GM18867 (cell line): Measurements from ENCODE around the gene COL4A2.

Experiments
- ATAC-seq: cut with Tn5 transposase; IDR thresholded peaks from one replicate; pipeline ENCODE4 v1.9.1; 2021; ENCODE audit warnings: mild to moderate bottlenecking, moderate library complexity; ENCODE audit not compliant: unreplicated experiment

COL4A2 gene

DNA sequence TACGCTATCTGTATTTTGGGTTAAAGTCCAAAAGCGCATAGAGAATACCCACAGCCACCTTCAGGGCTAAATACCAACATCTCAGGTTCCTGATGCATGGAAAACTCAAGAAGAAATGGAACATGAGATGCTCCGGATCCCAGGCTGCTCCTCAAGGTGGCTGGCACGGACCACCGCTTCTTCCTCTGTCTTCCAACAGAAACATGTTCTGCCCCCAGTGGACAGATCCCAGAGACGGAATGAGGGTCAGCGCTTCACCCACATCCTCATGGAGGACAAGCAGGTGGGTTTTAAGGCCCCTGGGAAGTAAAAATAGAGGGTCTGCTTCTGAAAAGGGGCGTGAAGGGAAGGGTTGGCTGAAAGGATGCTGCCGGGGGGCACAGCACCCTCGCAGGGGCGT is 17.4 kb upstream of the COL4A2 start:
- no peak for ATAC-seq

GRCh38 chr13:110290153-110290552 is 16.9 kb upstream of the COL4A2 start:
- ATAC-seq: no peak

DNA sequence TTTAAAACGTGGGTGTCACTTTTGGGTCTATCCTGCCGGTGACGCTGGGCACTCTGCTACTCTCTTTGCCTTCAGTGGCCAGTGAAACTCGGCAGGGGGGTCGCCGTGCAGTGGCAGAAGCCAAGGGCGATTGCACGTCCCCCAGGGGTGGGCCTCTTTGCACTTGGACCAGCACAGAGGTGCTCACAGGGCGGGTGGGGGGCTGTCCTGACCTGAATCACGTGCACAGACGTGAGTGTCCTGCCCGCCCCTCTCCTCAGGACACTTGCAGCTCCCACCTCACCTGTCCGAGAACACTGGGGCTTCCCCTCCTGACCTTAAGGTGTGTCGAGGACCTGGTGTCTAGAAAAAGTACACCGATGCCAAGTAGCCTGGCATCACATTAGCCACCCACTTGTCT is 16.3 kb upstream of the COL4A2 start:
- ATAC-seq: no peak

- no peak for ATAC-seq
These were observed 15.8 kb upstream of the COL4A2 start for GRCh38 chr13:110291286-110291685.

- ATAC-seq: no peak
These were observed 14.0 kb upstream of the COL4A2 start for GRCh38 chr13:110293037-110293436.

DNA sequence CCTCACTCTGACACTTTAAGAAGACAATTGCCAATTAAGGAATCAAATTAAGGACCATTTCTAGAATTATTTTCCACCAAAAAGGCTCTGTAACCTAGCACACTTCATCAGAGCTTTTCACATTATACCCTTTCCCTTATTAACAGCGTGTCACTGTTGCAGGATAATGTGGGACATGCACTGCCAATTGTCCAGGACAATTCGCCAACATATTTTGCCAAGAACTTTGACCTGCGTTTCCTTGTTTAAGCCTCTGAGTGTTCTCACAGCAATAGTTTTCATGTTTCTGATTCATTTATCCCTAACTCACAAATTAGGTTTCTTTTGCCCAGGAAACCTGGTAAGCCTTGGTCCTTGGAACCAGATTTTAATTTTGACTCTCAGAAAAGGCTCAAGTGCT is 13.4 kb upstream of the COL4A2 start:
- ATAC-seq: no peak

GRCh38 chr13:110294146-110294545 is 12.9 kb upstream of the COL4A2 start:
- ATAC-seq: no peak

DNA sequence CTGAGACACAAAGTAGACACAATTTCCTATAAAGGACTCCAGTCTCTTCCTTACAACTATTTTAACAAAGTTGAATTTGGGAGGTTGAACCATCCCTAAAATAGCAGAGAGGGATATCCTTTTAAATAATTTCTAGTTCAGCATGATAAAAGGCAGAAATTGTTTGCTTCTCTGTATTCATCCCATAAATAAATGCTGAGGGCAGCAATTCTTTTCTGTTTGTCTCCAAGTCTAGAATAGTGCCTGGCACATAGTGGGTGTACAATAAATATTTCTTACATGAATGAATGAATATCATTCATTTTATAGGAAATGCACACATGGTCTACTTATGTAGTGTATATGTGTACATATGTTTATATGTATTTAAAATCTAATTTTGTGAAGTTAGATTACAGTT is 12.5 kb upstream of the COL4A2 start:
- no peak for ATAC-seq

DNA sequence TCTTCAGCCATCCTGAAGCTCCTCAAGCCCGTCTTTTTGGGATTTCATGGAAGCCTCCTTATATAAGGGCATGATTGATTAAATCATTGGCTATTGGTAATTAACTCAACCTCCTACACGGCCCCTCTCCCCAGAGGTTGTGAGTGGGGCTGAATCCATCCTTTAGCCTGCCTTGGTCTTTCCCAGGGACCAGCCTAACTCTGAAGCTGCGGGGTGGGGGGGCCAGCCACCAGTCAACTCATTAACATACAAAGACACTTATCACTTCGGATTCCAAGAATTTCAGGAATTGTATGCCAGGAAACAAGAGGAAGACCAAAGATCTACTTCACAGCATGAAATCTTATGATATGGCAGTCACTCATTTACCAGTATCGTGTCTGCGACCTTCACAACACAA is 10.1 kb upstream of the COL4A2 start:
- ATAC-seq: no peak

- ATAC-seq: no peak
These were observed 9.1 kb upstream of the COL4A2 start for GRCh38 chr13:110297766-110298504.

GRCh38 chr13:110298505-110299282 is 8.4 kb upstream of the COL4A2 start:
- ATAC-seq: no peak

DNA sequence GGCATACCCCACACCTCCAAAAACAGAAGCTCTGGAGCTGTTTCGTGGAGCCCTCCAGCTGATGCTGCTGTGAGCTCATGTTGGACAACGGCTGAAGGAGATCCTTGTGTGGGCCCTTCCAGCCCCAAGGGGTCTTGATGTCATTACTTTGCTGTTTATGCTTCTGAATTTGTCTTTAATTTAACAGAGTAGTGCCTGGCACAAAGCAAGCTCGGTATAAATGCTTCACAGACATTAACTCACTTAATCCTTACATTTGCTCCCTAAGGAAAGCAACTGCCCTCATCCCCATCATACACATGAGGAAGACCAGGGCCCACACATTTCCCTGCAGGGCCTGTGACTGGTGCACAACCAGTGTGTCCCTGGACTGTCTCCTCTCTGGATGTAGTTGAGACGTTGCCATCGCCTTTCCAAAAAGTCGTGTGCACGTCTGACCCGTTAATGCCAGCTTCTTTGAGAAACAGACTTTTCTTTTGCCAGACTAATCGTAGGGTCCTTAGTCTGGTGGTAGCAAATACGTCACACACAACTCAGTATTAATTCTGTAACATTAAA is 7.7 kb upstream of the COL4A2 start:
- no peak for ATAC-seq

DNA sequence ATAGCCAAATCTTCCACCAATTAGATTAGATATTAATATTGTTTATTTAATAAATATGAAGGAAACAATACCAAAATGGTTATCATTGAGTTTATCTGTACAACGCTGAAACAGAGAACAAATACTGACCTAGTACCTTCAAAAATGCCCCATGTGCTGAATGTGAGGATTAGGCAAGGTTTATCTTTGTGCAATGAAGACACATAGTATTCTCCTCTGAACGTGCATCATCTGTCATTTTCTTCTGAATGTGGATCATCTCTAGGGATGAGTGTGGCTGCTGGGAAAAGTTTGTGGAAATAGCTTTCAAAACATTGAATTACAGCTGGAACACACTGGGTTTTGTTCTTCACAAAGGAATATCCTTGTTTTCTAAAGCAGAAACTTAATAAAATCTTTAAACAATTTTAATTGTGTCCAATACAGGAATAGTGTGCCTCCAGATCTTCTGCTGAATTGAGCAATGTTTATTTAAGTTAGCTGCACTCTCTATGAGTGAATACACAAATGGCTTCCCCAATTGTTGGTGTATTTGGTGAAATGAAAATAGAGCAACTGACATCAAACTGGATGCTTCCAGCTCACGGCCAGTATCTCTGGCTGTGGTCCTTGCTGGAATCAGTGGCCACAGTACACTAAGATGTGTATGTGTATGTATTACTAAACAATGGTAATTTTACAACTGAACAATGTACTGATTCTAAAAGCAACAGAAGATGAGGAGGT is 6.8 kb upstream of the COL4A2 start:
- ATAC-seq: no peak

DNA sequence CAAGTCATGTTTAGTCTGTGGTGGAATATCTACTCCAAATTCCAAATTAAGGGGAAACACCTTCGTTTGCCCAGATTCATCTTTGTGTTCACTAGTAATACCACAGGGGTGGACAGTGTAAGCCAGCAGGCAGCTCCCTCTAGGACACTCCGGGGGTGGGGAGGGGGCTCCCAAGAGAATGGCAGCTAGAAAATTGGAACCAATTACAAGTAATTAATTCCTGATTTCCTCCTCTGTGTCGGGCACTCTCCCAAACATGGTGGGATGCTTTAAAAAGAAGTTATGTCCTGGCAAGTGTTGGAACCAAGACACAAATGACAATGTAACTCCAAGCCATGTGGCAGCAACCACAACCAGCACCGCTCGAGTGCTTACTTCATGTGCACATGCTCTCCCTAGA is 6.0 kb upstream of the COL4A2 start:
- ATAC-seq: no peak

GRCh38 chr13:110301606-110302553 is 5.2 kb upstream of the COL4A2 start:
- ATAC-seq: no peak

GRCh38 chr13:110302997-110303396 is 4.1 kb upstream of the COL4A2 start:
- ATAC-seq: no peak

DNA sequence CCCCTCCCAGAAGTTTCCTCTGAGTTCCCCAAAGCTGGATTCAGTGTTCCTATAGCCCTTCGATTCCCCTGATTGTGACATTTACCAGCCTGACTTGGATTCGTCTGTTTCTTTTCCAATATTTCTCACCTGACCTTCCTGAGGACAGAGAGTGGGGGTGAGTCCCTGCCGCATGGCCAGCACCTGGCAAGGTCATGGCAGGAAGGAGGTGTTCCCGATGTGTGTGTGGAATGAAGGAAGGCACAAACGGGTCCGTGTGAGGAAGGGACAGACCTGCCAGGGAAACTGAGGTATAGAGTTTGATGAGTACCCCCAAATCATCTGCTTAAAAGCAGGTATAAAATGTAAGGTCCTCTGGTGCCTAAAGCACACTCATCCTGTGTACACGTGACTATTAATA is 3.4 kb upstream of the COL4A2 start:
- no peak for ATAC-seq

DNA sequence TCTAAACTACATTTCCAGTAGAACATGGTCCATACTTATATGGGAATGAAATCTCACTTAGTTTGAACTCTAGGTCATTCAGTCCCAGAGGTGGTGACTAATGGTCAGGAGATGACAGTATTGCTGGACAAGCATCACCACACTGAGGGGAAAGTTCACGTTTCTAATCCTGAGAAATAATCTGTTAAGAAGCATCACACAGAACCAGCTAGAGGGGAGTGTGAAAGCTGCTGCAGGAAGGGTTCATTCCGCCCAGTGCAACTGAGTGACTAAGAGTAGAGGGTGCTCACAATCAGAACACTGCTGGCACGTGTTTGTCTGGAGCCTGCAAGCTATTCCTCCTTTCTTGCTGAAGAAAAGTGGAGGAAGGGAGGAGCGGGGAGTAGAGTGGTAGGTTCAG is 2.8 kb upstream of the COL4A2 start:
- no peak for ATAC-seq

DNA sequence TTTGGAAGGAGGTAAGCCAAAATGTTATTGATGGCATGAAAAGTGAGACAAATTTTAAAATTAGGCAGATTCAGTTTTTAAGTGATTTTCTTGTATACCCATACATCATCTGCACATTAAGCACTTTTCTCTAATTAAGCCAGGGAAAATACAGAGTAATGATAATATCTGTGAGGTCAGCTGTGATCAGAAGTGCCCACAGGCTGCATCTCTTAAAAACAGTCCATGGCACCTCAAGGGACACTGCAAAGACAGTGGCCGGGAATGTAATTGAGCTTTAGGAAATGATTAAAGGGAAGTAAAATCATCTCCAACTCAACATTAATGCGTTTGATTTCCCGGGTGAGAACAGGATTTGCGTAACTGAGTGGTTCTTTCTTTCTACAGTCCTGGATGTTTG is 2.1 kb upstream of the COL4A2 start:
- ATAC-seq: no peak

- no peak for ATAC-seq
These were observed 1.5 kb upstream of the COL4A2 start for GRCh38 chr13:110305544-110305943.
